ENCODE results near the gene SMIM1.
A peak's percentile ranks its signal among the peaks of the same experiment; 100 is the strongest.
"Not testable (repeated sequence)": the region's sequence is repeated elsewhere in the genome, so short reads cannot be mapped to it uniquely, and the experiment has no call there.

Gene SMIM1

DNA sequence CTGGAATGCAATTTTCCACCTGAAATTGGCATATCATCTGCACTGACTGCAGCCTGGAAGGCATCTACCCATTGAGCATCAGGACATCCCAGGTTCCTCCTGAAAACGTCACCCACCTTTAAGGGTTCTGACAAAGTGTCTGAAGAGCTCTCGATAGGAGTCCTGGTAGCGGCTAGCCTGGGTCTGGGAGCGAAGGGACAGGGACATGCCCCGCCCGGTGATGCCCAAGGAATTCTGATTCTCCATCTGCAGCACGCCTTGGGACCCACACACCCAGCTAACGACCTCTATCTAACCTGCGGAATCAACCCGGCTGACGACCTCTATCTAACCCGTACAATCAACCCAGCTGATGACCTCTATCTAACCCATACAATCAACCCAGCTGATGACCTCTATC lies 33.6 kb upstream of the SMIM1 start:
- no peak for DNase-seq

DNA sequence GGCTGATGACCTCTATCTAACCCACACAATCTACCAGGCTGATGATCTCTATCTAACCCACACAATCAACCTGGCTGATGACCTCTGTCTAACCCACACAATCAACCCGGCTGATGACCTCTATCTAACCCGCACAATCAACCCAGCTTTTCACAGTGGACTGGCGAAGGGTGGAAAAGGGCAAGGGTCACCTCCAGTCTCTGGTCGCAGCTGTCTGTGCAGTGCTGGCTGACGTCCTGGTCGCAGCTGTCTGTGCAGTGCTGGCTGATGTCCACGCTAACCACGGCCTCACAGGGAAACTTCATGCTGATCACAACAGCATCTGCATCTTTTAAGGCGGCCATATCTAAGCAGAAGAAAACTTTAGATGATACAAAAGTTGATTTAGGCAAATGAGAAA lies 32.5 kb upstream of the SMIM1 start:
- DNase-seq = no peak

DNA sequence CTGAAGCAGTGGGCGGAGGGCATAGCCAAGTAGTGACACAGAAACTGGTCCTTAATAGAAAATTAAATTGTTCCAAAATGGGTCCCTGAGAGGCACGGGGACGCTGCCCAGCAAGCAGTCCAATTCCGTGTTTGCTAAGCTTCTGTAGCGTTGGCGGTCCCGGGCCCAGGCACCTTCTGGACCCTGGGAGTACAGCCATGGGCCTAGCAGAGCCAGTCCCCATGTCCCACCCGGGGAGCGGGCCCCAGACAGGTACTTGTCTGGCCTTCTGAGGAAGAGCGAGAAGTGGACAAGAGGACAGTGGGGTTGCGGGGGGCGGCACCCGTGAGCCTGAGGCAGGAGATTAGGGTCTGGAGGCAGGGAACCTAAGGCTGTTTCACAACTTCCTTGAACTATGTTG lies 31.8 kb upstream of the SMIM1 start:
- DNase-seq = no peak

DNA sequence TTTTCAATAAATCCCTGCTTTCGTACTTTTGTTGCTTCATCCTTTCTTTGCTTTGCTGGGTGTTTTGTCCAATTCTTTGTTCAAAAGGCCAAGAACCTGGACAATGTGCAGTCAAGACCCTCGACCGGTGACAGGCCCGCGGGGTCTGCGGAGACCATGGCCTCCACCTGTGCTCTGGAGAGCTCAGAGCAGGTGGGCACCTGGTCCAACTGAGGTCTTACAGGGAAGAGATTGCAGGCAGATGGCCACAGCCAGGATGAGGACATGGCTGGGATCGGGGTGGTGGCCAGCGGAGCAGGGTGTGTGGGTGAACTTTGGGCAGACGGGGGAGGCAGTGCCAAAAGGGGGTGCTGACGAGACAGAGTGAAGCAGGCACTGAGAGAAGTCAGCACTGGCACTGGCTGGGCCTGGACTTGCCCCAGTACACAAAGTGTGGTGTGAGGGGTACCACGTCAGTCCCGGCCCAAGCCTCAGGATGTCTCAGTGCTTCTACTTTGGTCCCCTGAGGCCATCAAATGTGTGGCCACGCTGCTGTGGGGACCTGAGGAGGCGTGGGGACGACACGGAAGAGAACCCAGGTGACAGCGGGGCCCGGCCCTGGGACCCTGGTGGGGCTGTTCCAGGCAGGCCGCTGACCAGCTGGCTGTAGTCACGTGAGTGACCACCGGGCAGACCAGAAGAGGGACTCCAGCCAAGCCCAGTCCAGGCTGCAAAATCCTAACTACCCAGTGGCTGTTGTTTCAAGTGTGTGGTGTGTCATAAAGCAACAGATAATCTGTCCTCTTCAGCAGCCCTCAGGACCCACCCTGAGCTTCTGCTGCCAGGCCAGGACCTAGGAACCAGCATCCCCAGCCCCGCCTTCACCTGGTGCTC lies 30.7 kb upstream of the SMIM1 start:
- DNase-seq = no peak

- DNase-seq = no peak
These were observed 29.9 kb upstream of the SMIM1 start for GRCh38 chr1:3742439-3743298.

- DNase-seq = no peak
These were observed 29.1 kb upstream of the SMIM1 start for GRCh38 chr1:3743421-3743820.

- no peak for DNase-seq
These were observed 28.7 kb upstream of the SMIM1 start for GRCh38 chr1:3743826-3744225.

DNA sequence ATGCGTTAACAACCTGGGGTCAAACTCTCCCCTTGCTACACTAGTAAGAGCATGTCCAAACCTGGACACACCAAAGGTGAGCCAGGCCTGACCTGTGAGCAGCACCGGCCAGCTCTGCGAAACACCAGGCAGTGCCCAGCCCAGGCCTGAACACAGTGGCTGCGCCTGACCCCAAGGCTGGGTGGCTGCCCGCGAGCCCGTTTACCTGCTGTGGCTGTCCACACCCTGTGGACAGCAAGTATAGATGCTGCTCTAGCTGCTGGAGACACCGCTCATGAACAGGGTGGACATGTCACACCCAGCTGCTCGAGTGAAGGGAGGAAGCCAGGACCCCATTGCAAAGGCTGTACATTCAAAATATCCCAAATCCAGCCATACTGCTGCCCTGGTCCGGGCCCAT lies 27.9 kb upstream of the SMIM1 start:
- DNase-seq = no peak

DNA sequence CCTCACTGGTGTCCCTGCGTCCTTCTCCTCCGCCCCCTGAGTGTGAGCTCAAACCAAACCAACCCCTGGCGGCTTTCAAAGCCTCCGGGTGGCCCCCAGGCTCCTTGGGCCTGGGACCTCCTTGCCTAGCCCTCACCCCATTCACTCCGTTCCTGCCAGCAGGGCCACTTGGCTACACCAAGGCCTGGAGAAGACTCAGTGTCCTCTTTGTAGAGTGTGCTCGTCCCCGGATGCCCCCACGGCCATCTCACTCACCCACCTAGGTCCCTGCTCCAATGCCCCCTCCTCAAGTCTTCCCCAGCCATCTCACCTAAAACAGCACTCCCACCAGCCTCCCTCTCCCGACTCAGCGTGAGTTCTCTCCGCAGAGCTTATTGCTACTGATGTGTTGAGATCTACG lies 27.5 kb upstream of the SMIM1 start:
- no peak for DNase-seq

DNA sequence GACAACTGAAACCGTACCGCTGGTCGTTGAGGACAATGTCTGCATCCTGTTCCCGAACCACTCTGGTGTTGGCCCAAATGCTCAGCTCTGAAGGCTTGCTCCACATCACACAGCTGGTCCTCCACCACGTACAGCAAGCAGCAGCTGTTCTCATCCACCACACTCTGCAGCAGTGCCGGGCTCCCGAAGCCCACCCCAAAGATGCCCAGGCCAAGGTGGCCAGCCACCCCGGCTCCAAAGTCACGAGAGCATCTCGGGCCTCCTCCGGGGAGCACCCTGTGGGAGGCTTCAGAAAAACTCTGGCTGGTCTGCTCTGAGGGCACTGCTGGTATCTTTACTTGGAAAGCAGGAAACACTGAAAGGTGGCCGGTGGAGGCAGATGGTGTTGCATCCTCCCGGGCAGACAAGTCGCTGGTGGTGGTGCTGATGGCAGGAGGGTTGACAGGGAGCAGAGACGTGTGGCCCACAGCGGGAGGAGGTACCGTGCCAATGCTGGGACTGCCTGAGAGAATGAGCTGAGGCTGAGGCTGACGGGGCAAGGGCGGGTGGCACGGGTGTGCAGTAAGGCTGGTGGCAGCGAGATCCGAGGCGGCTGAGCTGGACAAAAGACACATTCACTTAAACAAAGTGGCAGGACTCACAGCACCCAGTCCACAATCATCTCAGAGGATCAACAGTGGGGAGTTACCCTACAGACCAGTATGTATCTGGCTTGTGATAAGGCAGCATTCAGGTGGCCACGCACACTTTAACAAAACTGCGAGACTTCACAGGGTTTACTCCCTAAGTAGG lies 26.8 kb upstream of the SMIM1 start:
- no peak for DNase-seq

DNA sequence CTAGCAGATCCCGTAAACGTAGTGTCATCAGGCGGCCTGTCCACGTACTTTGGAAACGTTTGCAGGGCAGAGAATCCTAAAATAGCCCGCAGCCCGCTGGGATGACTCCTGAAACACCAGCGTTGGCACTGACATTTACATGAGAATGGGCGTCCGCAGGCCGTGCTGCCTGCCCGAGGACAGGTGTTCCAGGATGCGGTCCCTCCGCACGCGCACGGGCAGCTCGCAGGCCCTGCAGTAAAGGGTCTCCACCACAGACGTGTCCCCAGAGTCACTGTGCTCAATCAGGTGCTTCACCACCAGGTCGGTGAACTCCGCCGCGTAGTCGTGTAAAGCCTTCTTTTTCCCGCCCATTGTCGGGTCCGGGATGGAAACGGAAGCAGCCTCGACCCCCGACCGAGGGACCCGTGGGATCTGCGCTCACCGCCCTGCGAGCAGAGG lies 26.1 kb upstream of the SMIM1 start:
- DNase-seq = no peak

- peak; percentile 95 for DNase-seq
These were observed 25.6 kb upstream of the SMIM1 start for GRCh38 chr1:3746830-3747521.

GRCh38 chr1:3747522-3747848 lies 25.1 kb upstream of the SMIM1 start:
- no peak for DNase-seq

GRCh38 chr1:3747903-3748302 lies 24.6 kb upstream of the SMIM1 start:
- no peak for DNase-seq

- not testable (repeated sequence) for DNase-seq
These were observed 24.1 kb upstream of the SMIM1 start for GRCh38 chr1:3748316-3748900.

DNA sequence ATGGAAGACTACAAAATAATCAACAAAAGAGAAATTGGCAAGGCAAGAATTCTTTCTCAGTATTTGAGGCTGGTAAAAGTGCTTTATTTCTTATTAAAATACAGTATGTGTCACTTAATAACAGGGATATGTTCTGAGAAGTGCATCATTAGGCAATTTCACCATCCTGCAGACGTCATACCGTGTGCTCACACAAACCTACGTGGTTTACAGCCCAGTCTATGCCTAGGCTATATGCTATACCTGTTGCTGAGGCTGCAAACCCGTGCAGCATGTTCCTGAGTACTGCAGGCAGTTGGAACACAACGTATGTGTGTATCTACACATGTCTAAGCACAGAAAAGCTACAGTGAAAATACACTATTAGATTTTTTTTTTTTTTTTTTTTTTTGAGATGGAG lies 23.0 kb upstream of the SMIM1 start:
- DNase-seq = no peak

DNA sequence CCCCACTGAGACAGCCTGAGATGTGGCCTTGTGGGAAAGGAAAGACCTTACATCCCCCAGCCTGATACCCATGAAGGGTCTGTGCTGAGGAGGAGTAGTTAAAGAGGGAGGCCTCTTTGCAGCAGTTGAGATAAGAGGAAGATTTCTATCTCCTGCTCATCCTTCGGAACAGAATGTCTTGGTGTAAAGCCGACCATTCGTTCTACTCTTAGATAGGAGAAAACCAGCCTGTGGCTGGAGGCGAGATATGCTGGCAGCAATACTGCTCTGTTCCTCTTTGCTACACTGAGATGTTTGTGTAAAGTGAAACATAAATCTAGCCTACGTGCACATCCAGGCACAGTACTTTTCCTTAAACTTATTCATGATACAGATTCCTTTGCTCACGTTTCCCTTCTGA lies 21.8 kb upstream of the SMIM1 start:
- no peak for DNase-seq

GRCh38 chr1:3752400-3752945 lies 20.1 kb upstream of the SMIM1 start, which contains the start of gene CCDC27:
TSS of gene CCDC27 (plus strand) at chr1:3752450. CDS start at chr1:3752482, 32 bp downstream.
- no peak for DNase-seq

DNA sequence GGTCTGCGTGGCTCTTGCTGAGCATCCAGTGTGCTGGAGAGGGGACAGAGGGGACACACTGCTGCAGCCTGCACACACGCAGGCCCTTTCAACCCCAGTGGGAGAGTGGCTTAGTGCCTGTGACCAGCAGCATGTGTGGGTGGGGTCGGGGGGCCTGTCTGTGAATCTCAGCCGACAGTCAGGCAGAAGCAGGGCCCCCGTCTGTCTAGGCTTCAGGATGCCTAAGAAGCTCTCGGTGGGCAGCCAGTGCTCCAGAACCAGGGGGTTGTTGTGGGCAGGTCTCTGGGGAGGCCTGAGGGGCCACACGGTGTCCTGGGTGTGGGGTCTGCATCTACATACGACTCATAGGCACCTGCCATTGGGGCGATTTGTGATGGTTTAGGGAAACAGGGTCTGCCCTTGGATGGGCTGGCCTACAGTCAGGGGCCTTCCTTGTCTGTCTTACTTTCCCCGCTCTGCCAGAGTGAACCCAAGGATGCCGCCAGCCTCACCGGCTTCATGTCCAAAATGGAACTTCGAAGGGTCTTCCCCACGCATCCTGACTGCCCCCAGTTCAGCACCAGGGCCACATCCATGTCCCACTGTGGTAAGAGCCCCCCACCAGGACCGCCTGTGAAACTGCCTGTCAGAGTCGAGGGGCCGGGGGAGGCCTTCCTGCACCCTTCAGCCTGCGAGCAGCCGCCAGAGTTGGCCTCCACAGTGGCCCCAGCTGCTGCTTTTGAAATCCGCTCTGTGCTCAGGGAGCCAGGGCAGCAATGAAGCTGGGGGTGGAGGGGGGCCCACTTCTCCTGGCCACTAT lies 18.7 kb upstream of the SMIM1 start:
- DNase-seq = no peak

- DNase-seq = no peak
These were observed 16.2 kb upstream of the SMIM1 start for GRCh38 chr1:3756394-3756793.

DNA sequence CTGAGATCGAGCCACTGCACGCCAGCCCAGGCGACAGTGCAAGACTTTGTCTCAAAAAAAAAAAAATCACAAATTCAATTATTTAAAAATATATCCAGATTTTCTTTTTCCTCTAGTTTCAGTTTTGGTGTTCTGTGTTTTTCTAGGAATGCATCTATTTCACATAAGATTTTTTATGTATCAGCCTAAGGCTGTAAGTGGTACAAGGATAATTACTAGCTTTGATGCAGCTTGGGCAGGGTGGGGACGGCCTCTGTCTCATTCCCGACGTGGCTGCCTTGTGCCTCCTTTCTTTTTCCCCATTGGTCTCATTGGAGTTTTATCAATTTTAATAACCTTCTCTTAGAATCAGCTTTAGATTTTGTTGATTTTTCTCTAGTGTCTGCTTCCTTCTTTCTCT lies 13.4 kb upstream of the SMIM1 start:
- DNase-seq = no peak

All from CD4-positive, alpha-beta T cell treated with Interleukin-17A for 4 hours (primary cell).